Osteoblast (primary cell): ENCODE results near the gene ABL2. TPM values are rescaled to one million over a fixed set of nuclear protein-coding genes. Genes with fewer than 3 reads are reported as not detected.

Experiments
- DNase-seq: peaks from one replicate; pipeline ENCODE4 v3.0.0; 2011; ENCODE audit warnings: low spot score, mixed read lengths; ENCODE audit not compliant: insufficient read length; ENCODE audit errors: missing footprints
- H2AFZ ChIP-seq: 2 replicates; pipeline ENCODE4 v1.6.0; 2011; ENCODE audit warnings: mild to moderate bottlenecking, low read length
- H3K27ac ChIP-seq: 2 replicates; pipeline ENCODE4 v1.5.1; 2011; ENCODE audit warnings: mild to moderate bottlenecking, low read depth, low read length, moderate library complexity
- H3K27me3 ChIP-seq: 2 replicates; pipeline ENCODE4 v1.6.0; 2012; ENCODE audit warnings: mild to moderate bottlenecking, control low read depth, inconsistent platforms, low read length, moderate library complexity; ENCODE audit not compliant: insufficient read depth
- H3K36me3 ChIP-seq: 2 replicates; pipeline ENCODE4 v1.5.1; 2011; ENCODE audit warnings: mild to moderate bottlenecking, low read length, control low read depth, moderate library complexity; ENCODE audit not compliant: insufficient read depth
- H3K4me1 ChIP-seq: 2 replicates; pipeline ENCODE4 v1.5.1; 2011; ENCODE audit warnings: mild to moderate bottlenecking, low read length, control low read depth, moderate library complexity; ENCODE audit not compliant: insufficient read depth
- H3K4me2 ChIP-seq: 2 replicates; pipeline ENCODE4 v1.6.0; 2011; ENCODE audit warnings: mild to moderate bottlenecking, low read length; ENCODE audit not compliant: insufficient read depth
- H3K4me3 ChIP-seq: fragments of 200-600 bp; sonication (generic); 3 replicates; pipeline ENCODE4 v1.5.1; 2012; ENCODE audit warnings: mild to moderate bottlenecking, low read length, inconsistent platforms; ENCODE audit not compliant: insufficient read depth
- H3K79me2 ChIP-seq: 2 replicates; pipeline ENCODE4 v1.6.0; 2012; ENCODE audit warnings: mild to moderate bottlenecking, low read length, control low read depth, inconsistent platforms; ENCODE audit not compliant: insufficient read depth
- H3K9me3 ChIP-seq: 2 replicates; pipeline ENCODE4 v1.5.1; 2011; ENCODE audit warnings: low read depth, low read length, control low read depth
- H4K20me1 ChIP-seq: 2 replicates; pipeline ENCODE4 v1.6.0; 2012; ENCODE audit warnings: mild to moderate bottlenecking, low read length, control low read depth; ENCODE audit not compliant: insufficient read depth
- total RNA-seq: library from RNA; depleted of rRNA; stranded (reverse); fragments of >200 nt; gene quantifications from 2 replicates; pipeline ENCODE4 v1.2.3, GENCODE V29; 2012
- TF ChIP-seq, protein P1 (sequence below): IDR thresholded peaks from 2 replicates; pipeline ENCODE4 v1.5.1; 2011; ENCODE audit warnings: mild to moderate bottlenecking, low read depth, low read length, moderate library complexity; ENCODE audit errors: extremely low read depth

The ABL2 gene
- total RNA-seq, 1 donor, result 87.2 TPM

DNA sequence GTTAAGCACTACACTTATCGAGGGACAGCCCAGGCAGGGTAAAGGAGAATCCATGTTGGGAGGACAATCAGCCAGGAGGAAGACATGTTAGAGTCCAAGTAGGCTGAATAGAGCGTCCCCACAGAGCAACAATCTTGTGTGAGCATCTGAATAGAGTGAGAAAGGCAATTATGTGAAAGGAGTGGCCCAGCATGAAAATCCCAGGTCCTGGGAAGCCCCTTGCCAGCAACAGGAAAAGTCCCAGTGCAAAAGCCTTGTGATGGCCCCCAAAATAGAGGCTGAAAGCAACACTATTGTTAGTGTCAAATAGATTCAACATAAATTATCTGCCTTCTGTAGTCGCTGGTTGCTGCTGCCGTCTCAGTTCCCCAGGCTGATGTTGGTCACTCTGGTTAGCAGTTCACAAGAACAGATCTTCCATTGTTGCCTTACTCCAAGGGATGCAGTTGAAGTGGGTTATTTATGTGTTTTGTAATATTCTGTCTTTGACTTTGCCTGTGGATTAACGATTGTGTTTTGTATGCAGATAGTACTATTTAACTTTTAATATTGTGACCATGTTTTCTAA, 12.1 kb upstream of the ABL2 start:
- no peak overlapping the region for H3K4me2 ChIP-seq
- H3K27me3 ChIP-seq, result no peaks in the 10 kb centered on the region
- no peaks in the 10 kb centered on the region for H3K36me3 ChIP-seq
- H4K20me1 ChIP-seq, result no peaks in the 10 kb centered on the region
- TF ChIP-seq, protein P1, sequence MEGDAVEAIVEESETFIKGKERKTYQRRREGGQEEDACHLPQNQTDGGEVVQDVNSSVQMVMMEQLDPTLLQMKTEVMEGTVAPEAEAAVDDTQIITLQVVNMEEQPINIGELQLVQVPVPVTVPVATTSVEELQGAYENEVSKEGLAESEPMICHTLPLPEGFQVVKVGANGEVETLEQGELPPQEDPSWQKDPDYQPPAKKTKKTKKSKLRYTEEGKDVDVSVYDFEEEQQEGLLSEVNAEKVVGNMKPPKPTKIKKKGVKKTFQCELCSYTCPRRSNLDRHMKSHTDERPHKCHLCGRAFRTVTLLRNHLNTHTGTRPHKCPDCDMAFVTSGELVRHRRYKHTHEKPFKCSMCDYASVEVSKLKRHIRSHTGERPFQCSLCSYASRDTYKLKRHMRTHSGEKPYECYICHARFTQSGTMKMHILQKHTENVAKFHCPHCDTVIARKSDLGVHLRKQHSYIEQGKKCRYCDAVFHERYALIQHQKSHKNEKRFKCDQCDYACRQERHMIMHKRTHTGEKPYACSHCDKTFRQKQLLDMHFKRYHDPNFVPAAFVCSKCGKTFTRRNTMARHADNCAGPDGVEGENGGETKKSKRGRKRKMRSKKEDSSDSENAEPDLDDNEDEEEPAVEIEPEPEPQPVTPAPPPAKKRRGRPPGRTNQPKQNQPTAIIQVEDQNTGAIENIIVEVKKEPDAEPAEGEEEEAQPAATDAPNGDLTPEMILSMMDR, result no peak
- H3K9me3 ChIP-seq, result no peaks in the 10 kb centered on the region
- no peak overlapping the region for H3K4me3 ChIP-seq
- no peak overlapping the region for H3K27ac ChIP-seq
- H2AFZ ChIP-seq, result peak overlapping the region; percentile 35
- no peaks in the 10 kb centered on the region for H3K79me2 ChIP-seq
- no peaks in the 10 kb centered on the region for H3K4me1 ChIP-seq
- no peak for DNase-seq

DNA sequence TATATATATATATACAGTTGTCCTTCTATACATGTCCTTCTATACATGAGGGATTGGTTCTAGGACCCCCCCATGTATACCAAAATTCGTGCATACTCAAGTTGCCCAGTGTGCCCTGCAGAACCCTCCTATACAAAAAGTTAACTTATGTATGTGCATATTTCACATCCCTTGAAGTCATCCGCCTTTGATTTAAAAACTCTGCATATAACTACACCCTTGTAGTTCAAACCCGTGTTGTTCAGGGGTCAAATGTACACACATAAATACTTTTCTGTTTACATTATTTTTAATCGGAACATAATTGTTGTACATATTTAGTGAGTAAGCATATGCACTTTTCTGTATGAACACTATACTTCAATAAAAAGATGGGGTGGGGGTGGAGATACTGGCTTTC, 7.7 kb upstream of the ABL2 start:
- Histone ChIP-seq H4K20me1 (no peaks in the 10 kb centered on the region), H3K9me3 (no peaks in the 10 kb centered on the region), H3K4me1 (peaks cover 5% of the 10 kb centered on the region), H3K4me3 (no peak overlapping the region), H3K36me3 (no peaks in the 10 kb centered on the region), H3K27me3 (no peaks in the 10 kb centered on the region), H3K27ac (no peak overlapping the region), H2AFZ (no peak overlapping the region), H3K79me2 (no peaks in the 10 kb centered on the region), H3K4me2 (no peak overlapping the region)
- DNase-seq, result no peak
- TF ChIP-seq, protein P1, result no peak

DNA sequence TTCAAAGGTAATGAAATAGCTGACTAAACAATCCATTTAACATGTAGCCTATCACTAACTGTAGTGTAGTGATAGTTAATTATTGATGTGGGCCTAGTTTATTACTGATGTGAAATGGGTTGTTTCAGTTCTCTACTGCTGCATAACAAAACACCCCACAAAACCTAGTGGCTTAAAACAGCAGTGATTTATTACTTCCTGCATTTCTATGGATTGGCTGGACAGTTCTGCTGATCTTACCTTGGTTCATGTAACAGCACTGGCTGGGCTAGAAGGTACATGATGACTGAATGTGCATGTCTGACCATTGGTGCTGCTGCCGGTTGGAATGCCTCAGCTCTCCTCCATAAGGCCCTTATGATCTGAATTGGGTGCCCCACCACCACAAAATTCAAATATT, 5.4 kb upstream of the ABL2 start:
- TF ChIP-seq, protein P1, result no peak
- Histone ChIP-seq H4K20me1 (no peaks in the 10 kb centered on the region), H2AFZ (no peak overlapping the region), H3K4me2 (no peak overlapping the region), H3K27me3 (no peaks in the 10 kb centered on the region), H3K9me3 (no peaks in the 10 kb centered on the region), H3K4me1 (peaks cover 19% of the 10 kb centered on the region), H3K79me2 (no peaks in the 10 kb centered on the region), H3K27ac (no peak overlapping the region), H3K36me3 (no peaks in the 10 kb centered on the region), H3K4me3 (no peak overlapping the region)
- no peak for DNase-seq

DNA sequence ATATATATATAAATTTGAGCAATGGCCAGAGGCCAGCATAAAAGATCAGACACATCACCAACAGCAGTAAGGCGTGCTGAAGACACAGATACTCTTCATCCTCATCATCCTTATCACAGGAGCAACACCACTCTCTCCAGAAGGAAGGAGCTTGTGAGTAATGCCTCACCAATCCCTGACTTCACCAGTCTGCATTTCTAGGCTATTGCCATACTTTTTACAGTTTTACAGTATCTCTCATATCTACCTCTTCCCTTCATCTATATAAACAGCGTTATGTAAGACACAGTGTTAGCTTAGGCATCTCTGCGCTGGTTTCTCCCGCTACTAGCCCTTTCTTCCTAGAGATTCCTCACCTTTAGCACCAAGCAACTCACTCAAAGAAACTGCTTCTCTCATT, 2.4 kb upstream of the ABL2 start:
- Histone ChIP-seq H3K4me2 (peak overlapping the region; percentile 26), H2AFZ (no peak overlapping the region)
- DNase-seq, result peak; percentile 75

More for the DNA sequence above, 2.4 kb upstream of the ABL2 start:
- TF ChIP-seq, protein P1, result no peak
- Histone ChIP-seq H3K79me2 (peaks cover 18% of the 10 kb centered on the region), H3K4me1 (peaks cover 20% of the 10 kb centered on the region), H4K20me1 (peaks cover 4% of the 10 kb centered on the region), H3K27ac (peak overlapping the region; percentile 42), H3K4me3 (no peak overlapping the region), H3K36me3 (no peaks in the 10 kb centered on the region), H3K9me3 (no peaks in the 10 kb centered on the region), H3K27me3 (no peaks in the 10 kb centered on the region)
